ENCODE data around the gene DNER.
A peak's percentile ranks its signal among the peaks of the same experiment; 100 is the strongest.

DNA sequence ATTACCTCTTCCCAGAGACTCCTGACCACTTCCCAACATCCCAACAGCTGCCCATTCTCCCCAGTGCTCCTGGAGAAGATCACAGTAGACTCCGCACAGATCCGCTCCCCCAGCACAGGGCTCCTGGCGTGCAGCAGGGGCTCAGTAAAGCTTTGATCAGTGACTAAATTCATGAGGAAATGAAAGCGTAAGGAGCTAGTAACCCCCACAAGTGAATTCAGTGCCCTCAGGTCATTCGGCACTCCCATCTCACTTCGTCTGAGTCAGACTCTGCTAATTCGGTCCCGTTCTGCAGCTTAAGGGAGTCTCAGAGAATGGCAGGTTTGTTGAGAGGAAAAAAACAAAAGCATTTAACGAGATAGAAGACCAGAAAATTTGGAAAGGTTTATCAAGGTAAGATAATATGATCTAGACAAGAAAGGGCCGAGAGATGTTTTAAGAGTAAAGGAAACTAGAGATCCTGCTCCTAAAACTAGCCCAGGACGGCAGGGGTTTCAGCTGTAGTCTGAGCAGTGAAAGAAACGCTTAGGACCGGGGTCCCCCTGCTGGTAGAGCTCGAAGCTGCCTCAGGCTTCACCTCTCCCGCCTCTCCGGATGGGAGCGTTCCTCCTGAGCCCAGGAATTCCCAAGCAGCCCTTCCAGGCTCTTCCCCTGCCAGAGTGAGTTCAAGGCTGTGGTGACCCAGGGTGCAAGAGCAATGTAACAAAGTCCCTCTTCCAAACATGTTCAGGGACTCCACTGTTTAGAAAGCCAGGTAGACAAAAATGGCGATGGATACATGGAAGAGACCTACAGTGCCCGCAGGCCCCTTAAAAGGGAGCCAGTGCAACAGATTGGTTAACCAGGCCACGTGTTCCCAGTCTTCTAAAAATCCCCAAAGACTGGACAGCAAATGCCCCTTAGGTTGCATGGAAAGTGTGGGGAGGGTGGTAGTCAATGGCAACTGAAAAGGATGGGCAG lies 127.3 kb downstream of the DNER start:
- no peak for TF ChIP-seq POLR2AphosphoS5 (IDR thresholded peaks at IDR 0.05)
- TF ChIP-seq, protein P1, sequence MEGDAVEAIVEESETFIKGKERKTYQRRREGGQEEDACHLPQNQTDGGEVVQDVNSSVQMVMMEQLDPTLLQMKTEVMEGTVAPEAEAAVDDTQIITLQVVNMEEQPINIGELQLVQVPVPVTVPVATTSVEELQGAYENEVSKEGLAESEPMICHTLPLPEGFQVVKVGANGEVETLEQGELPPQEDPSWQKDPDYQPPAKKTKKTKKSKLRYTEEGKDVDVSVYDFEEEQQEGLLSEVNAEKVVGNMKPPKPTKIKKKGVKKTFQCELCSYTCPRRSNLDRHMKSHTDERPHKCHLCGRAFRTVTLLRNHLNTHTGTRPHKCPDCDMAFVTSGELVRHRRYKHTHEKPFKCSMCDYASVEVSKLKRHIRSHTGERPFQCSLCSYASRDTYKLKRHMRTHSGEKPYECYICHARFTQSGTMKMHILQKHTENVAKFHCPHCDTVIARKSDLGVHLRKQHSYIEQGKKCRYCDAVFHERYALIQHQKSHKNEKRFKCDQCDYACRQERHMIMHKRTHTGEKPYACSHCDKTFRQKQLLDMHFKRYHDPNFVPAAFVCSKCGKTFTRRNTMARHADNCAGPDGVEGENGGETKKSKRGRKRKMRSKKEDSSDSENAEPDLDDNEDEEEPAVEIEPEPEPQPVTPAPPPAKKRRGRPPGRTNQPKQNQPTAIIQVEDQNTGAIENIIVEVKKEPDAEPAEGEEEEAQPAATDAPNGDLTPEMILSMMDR (IDR thresholded peaks at IDR 0.05) = peak; percentile 78 to 88
